Sigmoid colon (tissue), 4 donors: ENCODE measurements around the gene SLC4A1.

ENCODE experiments used
- EP300 ChIP-seq, 4 donors: sonication (generic); formaldehyde crosslinking; IDR thresholded peaks; one replicate each; pipeline ENCODE4 v1.6.1; 2017; ENCODE audit warnings: antibody characterized with exemption in 4 of 4
- POLR2A ChIP-seq, 2 donors: fragments of 450-650 bp; IDR thresholded peaks; one replicate each; pipeline ENCODE4 v1.6.1; 2016; ENCODE audit warnings: antibody characterized with exemption in 2 of 2, mild to moderate bottlenecking in 2 of 2, moderate library complexity in 2 of 2
- POLR2AphosphoS5 ChIP-seq, 4 donors: sonication (generic); formaldehyde crosslinking; IDR thresholded peaks; one replicate each; pipeline ENCODE4 v1.6.1; 2017; ENCODE audit warnings: antibody characterized with exemption in 4 of 4
- TF ChIP-seq, protein P1 (sequence below), 4 experiments: fragments of 450-650 bp in 3 of 4; fragments of 200-600 bp in 1 of 4; IDR thresholded peaks; one replicate each; pipeline ENCODE4 v1.5.1; 2016 to 2019; ENCODE audit warnings: antibody characterized with exemption in 4 of 4, mild to moderate bottlenecking in 3 of 4, moderate library complexity in 2 of 4

DNA sequence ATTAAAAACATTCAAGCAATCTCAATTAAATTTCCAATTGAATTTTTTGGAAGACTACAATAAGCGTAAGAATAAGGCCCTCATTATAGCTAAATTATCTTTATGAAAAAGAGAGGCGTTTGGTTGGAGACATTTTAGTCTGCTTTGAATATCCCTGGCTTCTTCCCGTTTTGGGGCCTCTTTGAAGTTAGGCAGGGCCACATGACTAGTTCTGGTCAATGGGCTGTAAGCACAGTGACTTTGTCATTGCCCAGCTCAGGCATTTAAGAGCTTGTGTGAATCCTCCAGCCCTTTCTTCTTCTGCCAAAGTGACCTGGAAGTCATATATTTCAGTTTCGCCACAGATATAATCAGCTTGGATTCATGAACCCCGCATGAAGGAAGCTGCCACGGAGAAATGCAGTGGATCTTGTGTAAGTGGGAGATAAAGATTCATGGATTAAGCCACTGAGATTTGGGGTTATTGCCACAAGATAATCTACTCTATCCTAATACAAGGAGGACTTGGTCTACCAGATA, 26.8 kb downstream of the SLC4A1 start:
- TF ChIP-seq POLR2A (IDR thresholded peaks at IDR 0.05) (no peak), EP300 (IDR thresholded peaks at IDR 0.05) (no peak), POLR2AphosphoS5 (IDR thresholded peaks at IDR 0.05) (no peak)
- TF ChIP-seq, protein P1, sequence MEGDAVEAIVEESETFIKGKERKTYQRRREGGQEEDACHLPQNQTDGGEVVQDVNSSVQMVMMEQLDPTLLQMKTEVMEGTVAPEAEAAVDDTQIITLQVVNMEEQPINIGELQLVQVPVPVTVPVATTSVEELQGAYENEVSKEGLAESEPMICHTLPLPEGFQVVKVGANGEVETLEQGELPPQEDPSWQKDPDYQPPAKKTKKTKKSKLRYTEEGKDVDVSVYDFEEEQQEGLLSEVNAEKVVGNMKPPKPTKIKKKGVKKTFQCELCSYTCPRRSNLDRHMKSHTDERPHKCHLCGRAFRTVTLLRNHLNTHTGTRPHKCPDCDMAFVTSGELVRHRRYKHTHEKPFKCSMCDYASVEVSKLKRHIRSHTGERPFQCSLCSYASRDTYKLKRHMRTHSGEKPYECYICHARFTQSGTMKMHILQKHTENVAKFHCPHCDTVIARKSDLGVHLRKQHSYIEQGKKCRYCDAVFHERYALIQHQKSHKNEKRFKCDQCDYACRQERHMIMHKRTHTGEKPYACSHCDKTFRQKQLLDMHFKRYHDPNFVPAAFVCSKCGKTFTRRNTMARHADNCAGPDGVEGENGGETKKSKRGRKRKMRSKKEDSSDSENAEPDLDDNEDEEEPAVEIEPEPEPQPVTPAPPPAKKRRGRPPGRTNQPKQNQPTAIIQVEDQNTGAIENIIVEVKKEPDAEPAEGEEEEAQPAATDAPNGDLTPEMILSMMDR (IDR thresholded peaks at IDR 0.05), result no peak
